Neural cell (in vitro differentiated cells): ENCODE data around the gene TRIAP1.

Source experiments
- EZH2 ChIP-seq: fragments of 200-600, 300-800 bp; shearing (Covaris generic), sonication (generic); IDR thresholded peaks from 2 replicates; pipeline ENCODE4 v1.6.1; 2014; ENCODE audit warnings: antibody characterized with exemption, low read length, borderline replicate concordance, mild to moderate bottlenecking; ENCODE audit not compliant: insufficient read depth, poor library complexity, severe bottlenecking
- POLR2AphosphoS5 ChIP-seq: IDR thresholded peaks from 2 replicates; pipeline ENCODE4 v1.6.1; 2012

DNA sequence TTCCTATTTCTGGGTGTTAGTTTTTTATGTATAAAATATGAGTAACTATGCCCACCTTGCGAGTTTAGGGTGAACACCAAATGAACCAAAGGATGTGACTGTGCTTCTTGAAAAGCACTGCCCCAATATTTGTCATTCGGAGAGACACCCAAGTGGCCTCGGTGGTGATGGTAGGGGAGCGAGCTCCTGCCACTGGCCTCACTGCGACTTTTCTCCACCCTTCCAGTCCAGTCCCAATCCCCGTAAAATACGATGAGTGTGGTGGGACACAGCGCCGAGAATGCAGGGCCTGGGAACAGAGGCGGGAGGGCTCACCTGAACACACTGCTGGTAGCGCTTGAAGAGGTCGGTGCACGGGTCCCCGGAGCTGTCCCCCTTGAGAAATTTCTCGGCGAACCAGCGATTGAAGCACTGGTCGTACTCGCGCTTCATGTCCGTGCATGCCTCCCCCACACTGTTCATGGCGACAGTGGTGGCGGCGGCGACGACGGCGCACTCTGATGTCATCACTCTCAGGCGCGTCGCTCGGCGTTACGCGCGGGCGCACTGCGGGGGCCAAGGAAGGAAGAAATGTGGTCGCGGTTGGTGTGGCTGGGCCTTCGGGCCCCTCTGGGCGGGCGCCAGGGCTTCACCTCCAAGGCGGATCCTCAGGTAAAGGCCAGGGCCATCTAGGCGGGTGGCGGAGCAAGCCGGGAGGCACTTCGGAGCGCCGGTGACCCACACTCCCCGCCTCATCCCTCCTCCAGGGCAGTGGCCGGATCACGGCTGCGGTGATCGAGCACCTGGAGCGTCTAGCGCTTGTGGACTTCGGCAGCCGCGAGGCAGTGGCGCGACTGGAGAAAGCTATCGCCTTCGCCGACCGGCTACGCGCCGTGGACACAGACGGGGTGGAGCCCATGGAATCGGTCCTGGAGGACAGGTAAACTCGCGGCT, at the start of gene TRIAP1, which contains the start of gene GATC:
- TF ChIP-seq EZH2 (no peak), POLR2AphosphoS5 (peak; percentile 95)
